T-helper 17 cell (primary cell): Measurements from ENCODE around the gene KISS1R. TPM values are rescaled to one million over a fixed set of nuclear protein-coding genes. Genes with fewer than 3 reads are reported as not detected.
"Not testable (repeated sequence)": the region's sequence is repeated elsewhere in the genome, so short reads cannot be mapped to it uniquely, and the experiment has no call there.

Experiments
- ATAC-seq: fragments of 150-1000 bp; cut with Tn5 transposase; 2 replicates; pipeline ENCODE4 v1.10.0; 2021; ENCODE audit warnings: mild to moderate bottlenecking, moderate library complexity
- DNase-seq, 3 donors: peaks; one replicate each; pipeline versions ENCODE4 v3.0.0 to v3.0.0-alpha.2; 2020 to 2021
- H3K9me3 ChIP-seq: one replicate; pipeline ENCODE4 v1.7.0; 2013; ENCODE audit warnings: low read length, mild to moderate bottlenecking; ENCODE audit not compliant: control insufficient read depth, poor library complexity, severe bottlenecking
- H3K27ac Mint-ChIP-seq: one replicate; pipeline ENCODE4 v1.8.0; 2022; ENCODE audit warnings: mild to moderate bottlenecking, moderate library complexity, mixed read lengths
- H3K27me3 Mint-ChIP-seq: one replicate; pipeline ENCODE4 v1.8.0; 2022; ENCODE audit warnings: mixed read lengths
- H3K36me3 Mint-ChIP-seq: one replicate; pipeline ENCODE4 v1.8.0; 2022; ENCODE audit warnings: low read depth, mixed read lengths
- H3K4me1 Mint-ChIP-seq: one replicate; pipeline ENCODE4 v1.8.0; 2022; ENCODE audit warnings: mild to moderate bottlenecking, mixed read lengths
- H3K4me3 Mint-ChIP-seq: one replicate; pipeline ENCODE4 v1.8.0; 2022; ENCODE audit warnings: mild to moderate bottlenecking, moderate library complexity, mixed read lengths
- total RNA-seq, 4 donors: library from RNA in 2 of 4; stranded (reverse) in 2 of 4; gene quantifications; one replicate each; pipeline ENCODE4 v1.2.3 and lab custom pipeline; 2022 to 2026

The KISS1R gene
- total RNA-seq, 2 donors from 2014 or later = 0.94 to 0.99 TPM

DNA sequence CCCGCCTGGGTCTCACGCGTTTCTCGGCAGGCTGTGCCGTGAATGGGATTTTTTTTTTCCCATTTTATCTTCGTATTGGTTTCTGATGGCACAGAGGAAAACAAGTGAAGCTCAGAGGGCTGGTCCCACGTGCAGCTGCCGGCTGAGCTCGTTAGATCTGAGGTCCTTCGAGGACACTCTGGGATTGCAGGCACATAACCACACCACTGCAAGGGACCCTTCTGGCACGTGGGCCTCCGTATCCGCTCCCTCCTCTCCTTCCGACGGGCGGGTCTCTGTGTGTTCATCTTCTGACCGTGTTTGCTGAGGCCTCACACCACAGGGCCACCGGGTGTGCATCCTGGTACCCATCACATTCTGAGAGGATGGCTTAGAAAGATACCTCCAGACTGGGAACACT, 41.0 kb upstream of the KISS1R start:
- DNase-seq (no peak), ATAC-seq (no peak)
- Mint-ChIP-seq H3K4me1 (peaks cover 10% of the 10 kb centered on the region), H3K27ac (no peak overlapping the region), H3K36me3 (peaks cover 2% of the 10 kb centered on the region), H3K27me3 (no peaks in the 10 kb centered on the region), H3K4me3 (no peak overlapping the region)
- H3K9me3 ChIP-seq = no peaks in the 10 kb centered on the region

DNA sequence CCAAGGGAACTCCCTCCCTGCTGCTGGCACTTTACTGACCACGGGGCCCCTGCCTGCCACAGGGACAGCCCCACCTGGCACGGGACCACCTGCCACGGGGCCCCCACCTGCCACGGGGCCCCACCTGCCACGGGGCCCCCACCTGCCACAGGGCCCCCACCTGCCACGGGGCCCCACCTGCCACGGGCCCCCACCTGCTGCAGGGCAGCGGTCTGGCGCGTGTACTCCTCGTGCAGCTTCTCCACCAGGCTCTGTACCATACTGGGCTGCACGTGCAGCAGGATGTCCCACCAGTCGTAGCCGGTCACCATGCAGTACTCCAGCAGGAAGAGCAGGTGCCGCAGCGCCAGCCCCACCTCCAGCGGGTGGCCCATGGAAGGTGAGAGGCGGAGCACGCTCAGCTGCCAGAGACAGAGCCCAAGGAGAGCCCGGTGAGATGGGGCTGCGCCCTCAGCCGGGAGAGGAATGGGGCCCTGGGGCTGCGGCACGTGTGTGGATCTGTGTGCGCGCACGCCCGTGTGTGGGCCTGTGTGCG, 40.3 kb upstream of the KISS1R start:
- Mint-ChIP-seq H3K4me1 (peaks cover 7% of the 10 kb centered on the region), H3K27ac (no peak overlapping the region), H3K27me3 (no peaks in the 10 kb centered on the region), H3K36me3 (no peaks in the 10 kb centered on the region), H3K4me3 (no peak overlapping the region)
- ATAC-seq = no peak
- no peak for DNase-seq
- no peaks in the 10 kb centered on the region for H3K9me3 ChIP-seq

DNA sequence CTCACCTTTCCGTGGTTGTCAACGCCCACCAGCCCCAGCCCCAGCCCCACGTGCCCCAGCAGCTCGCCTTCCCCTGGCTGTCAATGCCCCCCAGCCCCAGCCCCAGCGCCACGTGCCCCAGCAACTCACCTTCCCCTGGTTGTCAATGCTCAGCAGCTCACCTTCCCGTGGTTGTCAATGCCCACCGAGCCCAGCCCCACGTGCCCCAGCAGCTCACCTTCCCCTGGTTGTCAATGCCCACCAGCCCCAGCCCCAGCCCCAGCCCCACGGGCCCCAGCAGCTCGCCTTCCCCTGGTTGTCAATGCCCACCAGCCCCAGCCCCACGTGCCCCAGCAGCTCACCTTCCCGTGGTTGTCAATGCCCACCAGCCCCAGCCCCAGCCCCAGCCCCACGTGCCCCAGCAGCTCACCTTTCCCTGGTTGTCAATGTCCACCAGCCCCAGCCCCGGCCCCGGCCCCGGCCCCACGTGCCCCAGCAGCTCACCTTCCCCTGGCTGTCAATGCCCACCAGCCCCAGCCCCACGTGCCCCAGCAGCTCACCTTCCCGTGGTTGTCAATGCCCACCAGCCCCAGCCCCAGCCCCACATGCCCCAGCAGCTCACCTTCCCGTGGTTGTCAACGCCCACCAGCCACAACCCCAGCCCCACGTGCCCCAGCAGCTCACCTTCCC, 39.0 kb upstream of the KISS1R start:
- H3K4me3 Mint-ChIP-seq, H3K27ac Mint-ChIP-seq, H3K27me3 Mint-ChIP-seq, H3K9me3 ChIP-seq, DNase-seq, ATAC-seq, H3K36me3 Mint-ChIP-seq, H3K4me1 Mint-ChIP-seq: not testable (repeated sequence)

DNA sequence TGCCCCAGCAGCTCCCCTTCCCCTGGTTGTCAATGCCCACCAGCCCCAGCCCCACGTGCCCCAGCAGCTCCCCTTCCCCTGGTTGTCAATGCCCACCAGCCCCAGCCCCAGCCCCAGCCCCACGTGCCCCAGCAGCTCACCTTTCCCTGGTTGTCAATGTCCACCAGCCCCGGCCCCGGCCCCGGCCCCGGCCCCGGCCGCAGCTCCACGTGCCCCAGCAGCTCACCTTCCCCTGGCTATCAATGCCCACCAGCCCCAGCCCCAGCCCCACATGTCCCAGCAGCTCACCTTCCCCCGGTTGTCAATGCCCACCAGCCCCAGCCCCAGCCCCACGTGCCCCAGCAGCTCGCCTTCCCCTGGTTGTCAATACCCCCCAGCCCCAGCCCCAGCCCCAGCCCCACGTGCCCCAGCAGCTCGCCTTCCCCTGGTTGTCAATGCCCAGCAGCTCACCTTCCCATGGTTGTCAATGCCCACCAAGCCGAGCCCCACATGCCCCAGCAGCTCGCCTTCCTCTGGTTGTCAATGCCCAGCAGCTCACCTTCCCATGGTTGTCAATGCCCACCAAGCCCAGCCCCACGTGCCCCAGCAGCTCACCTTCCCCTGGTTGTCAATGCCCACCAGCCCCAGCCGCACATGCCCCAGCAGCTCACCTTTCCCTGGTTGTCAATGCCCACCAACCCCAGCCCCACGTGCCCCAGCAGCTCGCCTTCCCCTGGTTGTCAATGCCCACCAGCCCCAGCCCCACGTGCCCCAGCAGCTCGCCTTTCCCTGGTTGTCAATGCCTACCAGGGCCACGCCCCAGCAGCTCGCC, 38.2 kb upstream of the KISS1R start:
- peak overlapping the region; percentile 9 for H3K4me3 Mint-ChIP-seq
- not testable (repeated sequence) for H3K9me3 ChIP-seq, H3K4me1 Mint-ChIP-seq, H3K27ac Mint-ChIP-seq, H3K36me3 Mint-ChIP-seq, ATAC-seq, H3K27me3 Mint-ChIP-seq, DNase-seq

DNA sequence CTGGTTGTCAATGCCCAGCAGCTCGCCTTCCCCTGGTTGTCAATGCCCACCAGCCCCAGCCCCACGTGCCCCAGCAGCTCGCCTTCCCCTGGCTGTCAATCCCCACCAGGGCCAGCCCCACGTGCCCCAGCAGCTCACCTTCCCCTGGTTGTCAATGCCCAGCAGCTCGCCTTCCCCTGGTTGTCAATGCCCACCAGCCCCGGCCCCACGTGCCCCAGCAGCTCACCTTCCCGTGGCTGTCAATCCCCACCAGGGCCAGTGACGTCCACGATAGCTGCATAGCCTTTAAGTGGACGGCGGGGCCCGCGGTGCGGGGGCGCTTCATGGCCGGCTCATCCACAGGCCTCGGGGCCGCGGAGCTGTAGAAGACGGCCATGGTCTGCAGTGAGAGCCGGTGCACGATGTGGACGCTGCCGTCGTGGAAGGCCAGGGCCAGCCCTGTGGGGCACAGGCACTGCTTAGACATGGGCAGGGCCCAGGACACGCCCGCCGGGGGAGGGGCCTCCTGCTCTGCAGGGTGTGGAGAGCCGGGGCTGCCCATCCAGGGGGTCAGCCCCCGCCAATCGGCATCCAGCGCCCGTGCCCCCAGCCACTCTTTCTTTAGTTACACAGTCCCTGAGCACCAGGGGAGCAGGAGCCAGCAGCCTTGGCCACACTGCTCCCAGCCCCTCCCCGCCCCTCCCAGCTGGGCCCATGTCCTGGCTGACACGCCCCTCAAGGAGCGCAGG, 37.3 kb upstream of the KISS1R start:
- H3K27ac Mint-ChIP-seq = no peak overlapping the region
- no peak for ATAC-seq
- no peaks in the 10 kb centered on the region for H3K27me3 Mint-ChIP-seq
- H3K36me3 Mint-ChIP-seq = no peaks in the 10 kb centered on the region
- DNase-seq = no peak
- H3K4me1 Mint-ChIP-seq = no peaks in the 10 kb centered on the region
- H3K4me3 Mint-ChIP-seq = no peak overlapping the region
- H3K9me3 ChIP-seq = no peaks in the 10 kb centered on the region

DNA sequence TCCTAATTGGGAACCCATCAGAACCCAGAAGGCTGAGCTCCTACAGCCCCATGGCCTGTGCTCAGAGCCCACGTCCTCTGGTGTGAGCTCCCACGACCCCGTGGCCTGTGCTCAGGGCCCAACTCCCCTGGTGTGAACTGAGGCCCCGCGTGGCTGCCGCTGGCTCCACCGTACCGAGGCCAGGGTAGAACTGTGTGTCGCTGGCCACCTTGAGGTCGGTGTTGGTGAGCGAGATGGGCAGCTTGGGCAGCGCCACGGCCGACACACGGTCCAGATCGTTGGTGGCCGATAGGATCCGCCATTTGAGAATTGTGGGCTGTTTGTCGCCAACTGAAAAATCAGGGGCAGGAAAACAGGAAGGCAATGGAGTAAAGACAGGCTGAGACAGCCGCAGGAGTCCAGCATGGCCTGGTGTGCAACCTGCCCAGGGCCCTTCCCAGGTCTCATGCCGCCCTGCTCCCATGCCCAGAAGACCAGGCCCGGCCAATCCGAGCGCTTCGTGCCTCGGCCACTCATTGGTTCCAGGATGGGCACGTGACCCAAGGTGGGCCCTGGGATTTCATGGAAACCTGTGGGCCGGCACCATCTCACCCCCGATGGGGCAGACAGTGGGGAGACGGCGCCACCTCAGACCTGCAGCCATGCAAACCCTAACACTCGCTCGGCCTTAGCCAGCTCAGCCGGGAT, 35.6 kb upstream of the KISS1R start:
- H3K4me3 Mint-ChIP-seq = no peak overlapping the region
- no peaks in the 10 kb centered on the region for H3K9me3 ChIP-seq
- H3K4me1 Mint-ChIP-seq = no peaks in the 10 kb centered on the region
- H3K27ac Mint-ChIP-seq = no peak overlapping the region
- DNase-seq (no peak), ATAC-seq (no peak)
- no peaks in the 10 kb centered on the region for H3K27me3 Mint-ChIP-seq
- no peaks in the 10 kb centered on the region for H3K36me3 Mint-ChIP-seq

DNA sequence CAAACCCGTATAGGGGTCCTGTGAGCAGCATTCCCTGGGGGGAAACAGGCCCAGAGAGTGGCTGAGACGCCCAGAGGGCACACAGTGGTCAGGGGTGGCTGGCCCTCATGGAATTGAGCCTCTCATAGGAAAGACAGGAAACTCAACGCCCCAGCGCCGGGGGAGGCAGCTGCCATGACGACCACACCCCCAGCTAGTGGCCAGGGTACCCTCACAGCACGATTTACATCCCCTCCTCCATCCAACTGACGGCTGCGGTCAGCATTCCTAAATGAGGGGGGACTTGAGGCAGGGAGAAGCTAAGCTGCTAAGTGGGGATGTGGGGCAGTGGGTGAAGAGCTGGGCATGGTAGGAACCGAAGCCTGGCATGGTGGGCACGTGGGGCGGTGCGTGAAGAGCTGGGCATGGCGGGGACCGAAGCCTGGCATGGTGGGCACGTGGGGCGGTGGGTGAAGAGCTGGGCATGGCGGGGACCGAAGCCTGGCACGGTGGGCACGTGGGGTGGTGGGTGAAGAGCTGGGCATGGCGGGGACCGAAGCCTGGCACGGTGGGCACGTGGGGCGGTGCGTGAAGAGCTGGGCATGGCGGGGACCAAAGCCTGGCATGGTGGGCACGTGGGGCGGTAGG, 34.1 kb upstream of the KISS1R start:
- no peak for ATAC-seq
- H3K36me3 Mint-ChIP-seq = no peaks in the 10 kb centered on the region
- no peaks in the 10 kb centered on the region for H3K4me1 Mint-ChIP-seq
- no peaks in the 10 kb centered on the region for H3K9me3 ChIP-seq
- DNase-seq = no peak
- H3K27ac Mint-ChIP-seq = no peak overlapping the region
- no peaks in the 10 kb centered on the region for H3K27me3 Mint-ChIP-seq
- no peak overlapping the region for H3K4me3 Mint-ChIP-seq

DNA sequence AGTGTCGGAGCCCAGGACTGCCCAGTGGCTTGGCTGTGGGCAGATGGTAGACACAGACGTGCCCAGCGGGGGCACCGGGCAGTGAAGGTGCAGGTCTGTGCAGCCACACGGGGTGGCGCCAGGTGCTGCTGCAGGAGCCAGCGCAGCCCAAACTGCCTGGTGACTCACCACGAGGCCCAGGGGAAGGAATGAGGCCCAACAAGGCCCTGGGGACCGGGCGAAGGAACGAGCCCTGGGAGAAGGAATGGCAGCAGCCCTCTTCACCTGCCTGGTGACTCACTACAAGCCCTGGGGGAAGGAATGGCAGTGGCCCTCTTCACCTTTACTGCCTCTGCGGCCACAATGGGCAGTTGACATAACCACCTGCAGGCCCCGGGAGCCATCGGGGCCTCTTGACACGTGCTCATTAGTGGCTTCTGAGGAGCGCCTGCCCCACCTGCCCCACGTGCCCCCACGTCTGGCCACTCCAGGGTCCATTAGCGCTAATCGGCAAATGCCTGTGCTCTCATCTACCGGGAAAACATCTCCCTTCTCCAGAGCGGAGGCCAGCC, 33.4 kb upstream of the KISS1R start:
- no peaks in the 10 kb centered on the region for H3K36me3 Mint-ChIP-seq
- DNase-seq (no peak), ATAC-seq (no peak)
- no peak overlapping the region for H3K4me3 Mint-ChIP-seq
- no peak overlapping the region for H3K27ac Mint-ChIP-seq
- H3K27me3 Mint-ChIP-seq = no peaks in the 10 kb centered on the region
- no peaks in the 10 kb centered on the region for H3K9me3 ChIP-seq
- peaks cover 2% of the 10 kb centered on the region for H3K4me1 Mint-ChIP-seq

DNA sequence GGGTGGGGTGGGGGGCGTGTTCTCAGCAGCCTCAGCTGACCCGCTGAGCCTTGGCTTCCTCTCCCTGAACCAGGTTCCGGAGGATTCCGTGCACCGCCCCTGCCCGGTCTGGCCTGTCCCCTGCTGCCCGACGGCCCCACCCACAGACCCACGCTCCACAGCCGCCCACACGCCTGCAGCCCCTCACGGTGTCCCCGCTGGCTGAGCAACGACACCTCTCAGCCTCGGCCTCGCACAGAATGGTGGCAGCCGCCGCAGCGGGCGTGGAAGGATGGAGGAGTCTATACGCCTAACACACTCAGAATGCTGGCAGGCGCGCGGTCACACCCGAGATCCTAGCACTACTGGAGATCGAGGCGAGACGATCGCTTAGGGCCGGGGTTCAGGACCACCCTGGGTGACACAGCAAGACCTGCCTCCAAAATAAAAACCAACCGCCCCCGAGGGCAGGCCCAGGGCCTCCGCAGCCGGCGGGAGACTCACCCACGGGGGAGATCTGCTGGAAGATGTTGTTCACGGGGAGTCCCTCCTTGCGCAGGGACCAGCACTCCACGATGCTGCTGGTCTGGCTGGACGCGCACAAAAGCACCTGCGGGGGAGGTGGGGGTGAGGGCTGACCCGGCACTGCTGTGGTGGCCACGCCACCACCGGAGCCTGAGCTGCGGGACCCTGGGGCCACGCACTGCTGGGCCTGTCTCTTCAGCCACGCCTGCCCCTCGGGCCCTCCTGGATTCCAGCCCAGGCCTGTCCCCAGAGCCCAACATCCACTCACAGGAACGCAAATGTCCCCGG, 32.5 kb upstream of the KISS1R start:
- Mint-ChIP-seq H3K4me1 (peaks cover 8% of the 10 kb centered on the region), H3K27ac (no peak overlapping the region)

DNA sequence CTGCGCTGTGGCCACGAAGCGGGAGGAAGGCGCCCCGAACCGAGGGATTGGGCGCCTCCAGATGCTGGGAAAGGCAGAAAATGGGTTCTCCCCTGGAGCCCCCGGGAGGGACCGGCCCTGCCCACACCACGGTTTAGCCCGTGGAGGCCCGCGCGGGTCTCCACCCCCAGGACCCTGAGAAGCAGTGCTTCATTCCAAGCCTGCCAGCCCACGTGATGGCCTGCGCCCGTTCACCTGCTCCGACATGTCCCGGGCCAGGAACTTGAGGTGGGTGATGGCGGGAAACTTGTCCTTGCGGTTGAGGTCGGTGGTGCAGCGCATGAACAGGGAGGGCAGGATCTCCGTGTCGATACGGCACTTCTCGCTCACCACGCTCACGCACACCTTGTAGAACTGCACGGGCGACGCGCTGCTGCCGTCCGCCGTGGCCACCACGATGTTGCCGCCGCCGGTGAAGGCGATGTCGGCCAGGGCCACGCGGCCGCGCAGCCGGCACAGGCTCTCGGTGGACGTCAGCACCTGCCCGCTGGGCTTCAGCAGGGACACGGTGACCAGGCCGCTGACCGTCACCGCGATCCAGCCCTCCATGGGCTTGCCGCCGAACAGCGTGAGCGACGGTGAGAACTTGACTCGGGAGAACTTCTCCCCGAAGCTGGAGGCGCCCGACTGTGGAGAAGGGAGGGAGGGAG, 31.5 kb upstream of the KISS1R start:
- DNase-seq (no peak), ATAC-seq (no peak)
- no peaks in the 10 kb centered on the region for H3K27me3 Mint-ChIP-seq
- H3K36me3 Mint-ChIP-seq = no peaks in the 10 kb centered on the region
- no peaks in the 10 kb centered on the region for H3K9me3 ChIP-seq
- H3K4me1 Mint-ChIP-seq = peaks cover 10% of the 10 kb centered on the region
- no peak overlapping the region for H3K27ac Mint-ChIP-seq
- no peak overlapping the region for H3K4me3 Mint-ChIP-seq

More for the DNA sequence above, 32.5 kb upstream of the KISS1R start:
- no peaks in the 10 kb centered on the region for H3K27me3 Mint-ChIP-seq
- DNase-seq (no peak), ATAC-seq (no peak)
- H3K36me3 Mint-ChIP-seq = no peaks in the 10 kb centered on the region
- H3K4me3 Mint-ChIP-seq = no peak overlapping the region
- no peaks in the 10 kb centered on the region for H3K9me3 ChIP-seq

DNA sequence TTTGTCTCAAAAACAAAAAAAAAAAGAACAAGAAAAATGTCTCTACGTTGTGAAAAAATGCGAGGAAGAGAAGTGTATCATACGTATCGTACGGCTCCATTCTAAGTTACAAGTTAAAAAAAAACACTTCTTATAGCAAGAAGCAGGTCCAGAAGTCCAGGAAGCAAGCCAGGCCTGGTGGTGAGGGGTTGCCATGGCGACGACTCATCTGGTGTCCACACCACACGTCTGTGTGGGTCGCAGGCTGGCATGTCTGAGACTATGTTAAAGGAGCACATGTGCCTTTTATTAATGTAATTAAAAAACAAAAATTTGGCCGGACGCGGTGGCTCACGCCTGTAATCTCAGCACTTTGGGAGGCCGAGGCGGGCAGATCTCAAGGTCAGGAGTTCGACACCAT, 30.1 kb upstream of the KISS1R start:
- Mint-ChIP-seq H3K4me3 (no peak overlapping the region), H3K36me3 (no peaks in the 10 kb centered on the region), H3K27me3 (no peaks in the 10 kb centered on the region), H3K4me1 (peaks cover 15% of the 10 kb centered on the region), H3K27ac (peak overlapping the region; percentile 93)
- ATAC-seq (no peak), DNase-seq (no peak)
- H3K9me3 ChIP-seq = no peaks in the 10 kb centered on the region
